SK-N-SH (cell line): ENCODE measurements around the gene LRRC73.
A peak's percentile ranks its signal among the peaks of the same experiment; 100 is the strongest.

Experiments used
- CTCF ChIP-seq: fragments of 200-600 bp; sonication (generic); IDR thresholded peaks from 2 replicates; pipeline ENCODE4 v1.6.1; 2017; ENCODE audit warnings: antibody characterized with exemption, mild to moderate bottlenecking, moderate library complexity
- EZH2phosphoT487 ChIP-seq: fragments of 200-600 bp; sonication (generic); IDR thresholded peaks from 2 replicates; pipeline ENCODE4 v1.6.1; 2017; ENCODE audit warnings: low read depth, mixed run types, mild to moderate bottlenecking, antibody characterized with exemption, moderate library complexity, borderline replicate concordance
- FOXJ3 ChIP-seq: sonication (generic); formaldehyde crosslinking; IDR thresholded peaks from 2 replicates; pipeline ENCODE4 v1.5.1; 2020; ENCODE audit warnings: mild to moderate bottlenecking, missing genetic modification reagents
- IRF3 ChIP-seq: fragments of 150-350 bp; IDR thresholded peaks from 2 replicates; pipeline ENCODE4 v1.6.1; 2016; ENCODE audit warnings: mild to moderate bottlenecking, low read depth, low read length
- JUND ChIP-seq: IDR thresholded peaks from 2 replicates; pipeline ENCODE4 v1.4.0; 2012
- MAX ChIP-seq: IDR thresholded peaks from 2 replicates; pipeline ENCODE4 v1.4.0; 2012; ENCODE audit warnings: low read depth
- MXI1 ChIP-seq: IDR thresholded peaks from 2 replicates; pipeline ENCODE4 v1.6.1; 2012; ENCODE audit warnings: mild to moderate bottlenecking, low read depth, low read length, improper control_type of control experiment
- POLR2AphosphoS5 ChIP-seq: IDR thresholded peaks from 2 replicates; pipeline ENCODE4 v1.6.1; 2012; ENCODE audit warnings: low read depth, low read length
- REST ChIP-seq: IDR thresholded peaks from 2 replicates; pipeline ENCODE4 v1.6.1; 2012; ENCODE audit warnings: mild to moderate bottlenecking, low read depth, low read length, moderate library complexity
- SIN3A ChIP-seq: IDR thresholded peaks from 2 replicates; pipeline ENCODE4 v1.6.1; 2012; ENCODE audit warnings: low read depth, mild to moderate bottlenecking, low read length, moderate library complexity, borderline replicate concordance

- TF ChIP-seq REST (no peak), MXI1 (no peak; the same call in 1 of the 2 replicates), JUND (no peak), CTCF (0 out of 2 replicates have a peak, but pooled peaks have one; percentile 9), SIN3A (no peak), EZH2phosphoT487 (no peak), FOXJ3 (no peak), MAX (no peak), POLR2AphosphoS5 (no peak), IRF3 (no peak)
These were observed 783 bp downstream of the LRRC73 start for GRCh38 chr6:43509142-43509983.
